Non-pigmented ciliary epithelial cell (primary cell): ENCODE results near the gene LRRC2.
"Not testable (repeated sequence)": the region's sequence is repeated elsewhere in the genome, so short reads cannot be mapped to it uniquely, and the experiment has no call there.

Source experiments
- DNase-seq: peaks from one replicate; pipeline ENCODE4 v3.0.0-alpha.2; 2010; ENCODE audit warnings: low read depth

The LRRC2 gene

GRCh38 chr3:46552538-46552937, 13.6 kb downstream of the LRRC2 start:
- DNase-seq = no peak

GRCh38 chr3:46551615-46552014, 14.5 kb downstream of the LRRC2 start:
- no peak for DNase-seq

GRCh38 chr3:46549989-46550388, 16.1 kb downstream of the LRRC2 start:
- no peak for DNase-seq

DNA sequence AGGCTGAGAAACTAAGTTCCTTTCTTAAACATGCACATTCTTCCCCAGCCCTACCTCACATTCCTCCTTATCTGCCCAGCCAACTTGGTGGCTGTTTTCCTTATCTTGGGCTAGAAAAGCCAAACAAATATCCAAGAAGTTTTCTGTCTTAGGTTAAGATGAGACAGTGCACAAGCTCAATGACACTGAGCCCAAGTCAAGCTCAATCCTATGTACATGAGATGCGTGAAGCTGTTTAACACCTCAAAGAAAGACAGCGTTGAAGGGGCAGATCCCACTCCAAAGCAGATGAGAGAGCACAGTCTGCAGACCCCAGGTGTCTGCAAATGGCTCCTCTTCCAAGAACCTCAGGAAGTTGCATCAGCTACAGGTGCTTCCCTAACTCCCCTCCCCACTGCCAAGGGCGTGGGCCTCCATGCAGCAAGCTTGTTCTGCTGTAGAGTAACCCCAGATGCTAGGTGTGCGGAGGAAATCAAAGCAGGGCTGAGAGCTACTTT, 16.6 kb downstream of the LRRC2 start:
- no peak for DNase-seq

- DNase-seq = not testable (repeated sequence)
These were observed 17.5 kb downstream of the LRRC2 start for GRCh38 chr3:46548611-46549010.

DNA sequence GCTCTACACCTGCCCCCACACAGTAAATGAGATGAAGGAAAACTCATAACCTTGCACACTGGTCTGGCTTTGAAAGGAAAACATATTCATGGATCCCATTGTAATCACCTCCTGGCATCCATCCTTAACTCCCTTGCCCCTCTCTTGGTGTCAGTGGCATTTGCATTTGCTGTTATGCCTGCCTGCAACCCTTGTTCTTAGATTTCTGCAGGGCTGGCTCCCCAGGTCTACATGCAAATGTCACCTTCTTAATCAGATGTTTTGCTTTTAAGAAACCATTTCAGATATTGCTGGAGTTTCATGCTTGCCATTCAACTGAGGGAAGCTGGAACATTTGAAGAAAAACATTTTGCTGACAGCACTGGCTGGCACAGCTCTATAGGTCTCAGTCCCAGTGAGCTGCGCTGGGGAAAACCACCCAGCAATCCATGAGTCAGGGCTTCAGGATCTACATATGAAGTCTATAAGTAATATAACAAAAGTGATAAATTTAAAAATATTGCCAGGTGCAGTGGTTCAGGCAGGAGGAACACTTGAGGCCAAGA, 19.1 kb downstream of the LRRC2 start:
- no peak for DNase-seq

GRCh38 chr3:46545818-46546630, 20.1 kb downstream of the LRRC2 start:
- DNase-seq = no peak

GRCh38 chr3:46544771-46545503, 21.2 kb downstream of the LRRC2 start:
- no peak for DNase-seq

DNA sequence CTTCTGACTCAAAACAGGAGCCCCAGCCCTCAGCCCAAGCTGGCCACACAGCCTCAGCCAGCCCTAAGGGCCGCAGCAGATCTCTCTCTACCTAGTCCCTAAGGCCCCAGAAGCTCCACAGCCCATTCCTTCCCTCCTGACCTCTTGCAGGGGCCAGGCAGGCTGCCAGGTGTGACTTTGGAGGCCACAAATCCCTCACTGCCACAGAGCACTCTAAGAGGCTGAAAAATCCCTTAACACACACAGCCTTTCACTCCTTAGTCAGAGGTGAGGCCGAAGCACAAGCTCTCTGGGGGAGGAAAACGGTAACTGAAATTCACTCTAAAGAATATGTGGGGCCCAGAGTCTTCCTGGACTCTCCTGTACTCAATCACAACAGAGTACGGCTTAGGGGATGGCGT, 23.3 kb downstream of the LRRC2 start:
- no peak for DNase-seq

- DNase-seq = no peak
These were observed 23.8 kb downstream of the LRRC2 start for GRCh38 chr3:46542344-46542743.

DNA sequence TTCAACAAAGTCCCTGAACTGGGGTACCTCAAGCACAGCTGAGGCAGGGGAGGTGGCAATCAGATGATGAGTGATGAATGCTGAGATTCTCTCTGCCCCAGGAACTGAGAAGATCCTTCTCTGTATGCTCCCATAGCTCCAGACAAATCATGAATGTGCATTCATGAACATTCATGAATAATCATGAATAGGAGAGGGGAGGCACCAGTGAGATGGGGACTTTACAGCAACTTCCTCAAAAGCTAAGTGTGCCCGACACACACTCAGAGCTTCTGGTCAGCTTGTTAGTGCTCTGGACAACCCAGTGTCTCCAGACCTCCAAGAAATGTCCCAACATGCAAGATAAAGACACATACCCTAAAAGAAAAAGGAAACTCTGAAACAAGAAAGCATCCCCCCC, 24.3 kb downstream of the LRRC2 start:
- DNase-seq = no peak

- no peak for DNase-seq
These were observed 25.6 kb downstream of the LRRC2 start for GRCh38 chr3:46540550-46540949.

DNA sequence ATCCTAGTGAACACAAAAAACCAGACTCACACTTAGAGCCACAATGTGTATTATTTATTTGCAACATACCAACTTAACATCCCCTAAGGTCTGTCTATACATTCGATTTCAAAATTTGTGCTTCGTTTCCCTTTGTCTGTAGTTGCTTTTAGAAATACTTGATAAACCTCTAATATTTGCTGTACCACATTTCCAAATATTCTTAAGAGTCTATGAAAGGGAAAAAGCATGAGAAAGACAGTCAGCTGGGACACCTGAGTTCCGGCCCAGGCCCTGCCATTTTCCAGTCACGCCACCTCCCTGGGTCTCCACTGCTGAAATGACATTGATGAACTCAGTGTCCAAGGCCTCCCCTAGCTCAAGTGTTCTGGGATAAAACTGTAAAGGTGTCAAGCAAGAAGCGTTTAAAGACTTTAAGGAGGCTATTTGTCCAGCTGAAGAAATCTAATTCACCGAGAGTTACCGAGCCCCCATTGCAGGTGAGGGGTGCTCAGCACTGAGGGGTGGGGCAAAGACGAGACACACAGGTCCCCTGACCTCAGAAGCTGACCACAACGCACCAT, 26.6 kb downstream of the LRRC2 start:
- no peak for DNase-seq

DNA sequence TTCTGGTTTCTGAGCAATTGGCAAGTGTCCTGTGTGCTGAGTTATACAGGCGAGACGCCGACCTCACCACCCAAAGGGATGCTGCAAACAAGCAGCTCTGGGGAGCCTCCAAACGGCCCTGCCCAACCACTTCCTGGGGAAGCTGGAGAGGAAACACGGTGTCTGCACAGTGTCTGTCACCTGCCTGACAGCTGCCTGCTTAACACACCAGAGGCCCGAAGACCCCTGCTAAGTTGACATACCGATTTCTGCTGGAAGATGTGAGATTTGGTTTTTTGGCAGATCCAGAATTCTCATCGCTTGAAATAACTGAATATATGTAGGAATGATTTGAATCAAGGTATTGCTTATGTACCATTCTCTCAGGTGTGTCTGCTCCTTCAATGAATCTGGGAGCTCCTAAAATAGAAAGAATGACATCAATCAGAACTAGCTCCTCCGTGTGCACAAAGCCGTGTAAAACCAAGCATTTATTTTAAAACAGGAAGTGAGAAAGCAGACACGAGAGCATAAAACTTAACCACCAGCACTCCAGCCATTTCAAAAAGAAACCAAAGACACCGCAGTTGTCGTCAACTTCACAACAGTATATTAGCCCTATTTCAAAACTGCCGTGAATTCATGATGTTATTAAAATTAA, 27.2 kb downstream of the LRRC2 start:
- no peak for DNase-seq

DNA sequence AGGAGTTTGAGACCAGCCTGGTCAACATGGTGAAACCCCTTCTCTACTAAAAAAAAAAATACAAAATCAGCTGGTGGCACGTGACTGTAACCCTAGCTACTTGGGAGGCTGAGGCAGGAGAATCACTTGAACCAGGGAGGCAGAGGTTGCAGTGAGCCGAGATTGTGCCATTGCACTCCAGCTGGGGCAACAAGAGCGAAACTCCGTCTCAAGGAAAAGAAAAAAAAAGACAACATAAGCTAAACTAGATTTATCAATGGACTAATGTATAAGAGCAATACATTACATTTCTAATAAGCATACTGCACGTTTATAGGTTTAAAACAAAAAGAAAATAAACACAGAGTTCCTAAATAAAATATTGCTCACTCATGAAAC, 27.7 kb downstream of the LRRC2 start:
- not testable (repeated sequence) for DNase-seq

DNA sequence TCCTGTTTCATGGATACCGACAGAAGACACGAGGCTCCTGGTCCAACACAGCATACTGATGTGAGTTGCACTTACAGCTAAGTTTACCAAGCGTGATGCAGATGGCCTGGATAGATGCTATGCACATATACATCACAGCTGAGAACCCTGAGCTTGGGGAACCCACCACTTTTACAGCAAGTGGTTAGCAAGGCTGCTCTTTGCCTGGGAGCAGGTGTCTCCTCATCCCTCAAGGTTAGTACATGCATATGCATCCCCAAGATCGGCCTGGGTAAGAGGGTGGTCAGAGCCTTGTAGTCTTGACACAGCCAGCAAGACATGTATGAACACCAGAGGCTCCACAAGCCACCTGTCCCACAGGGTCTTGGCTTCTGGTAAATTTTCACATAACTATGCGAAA, 28.3 kb downstream of the LRRC2 start:
- no peak for DNase-seq

- DNase-seq = no peak
These were observed 28.8 kb downstream of the LRRC2 start for GRCh38 chr3:46537316-46537715.

DNA sequence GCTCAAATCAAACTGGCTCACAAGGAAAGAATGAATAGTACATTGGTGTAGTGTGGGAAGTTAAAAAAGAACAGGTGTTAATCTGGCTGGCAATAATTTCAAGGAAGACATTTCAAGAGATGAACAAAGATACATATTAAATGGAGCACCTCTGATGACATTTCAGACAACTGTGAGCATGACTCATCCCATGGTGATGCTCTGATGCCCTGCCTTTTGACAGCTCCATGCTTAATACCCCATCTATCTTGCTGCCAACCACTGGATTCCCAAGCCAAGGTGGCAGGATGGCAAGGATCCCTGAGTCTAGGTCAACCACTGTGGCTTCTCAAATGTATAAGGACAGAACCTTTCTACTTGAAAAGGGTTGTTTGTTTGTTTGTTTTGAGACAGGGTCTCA, 29.3 kb downstream of the LRRC2 start:
- DNase-seq = no peak

- DNase-seq = no peak
These were observed 30.4 kb downstream of the LRRC2 start for GRCh38 chr3:46535746-46536145.

DNA sequence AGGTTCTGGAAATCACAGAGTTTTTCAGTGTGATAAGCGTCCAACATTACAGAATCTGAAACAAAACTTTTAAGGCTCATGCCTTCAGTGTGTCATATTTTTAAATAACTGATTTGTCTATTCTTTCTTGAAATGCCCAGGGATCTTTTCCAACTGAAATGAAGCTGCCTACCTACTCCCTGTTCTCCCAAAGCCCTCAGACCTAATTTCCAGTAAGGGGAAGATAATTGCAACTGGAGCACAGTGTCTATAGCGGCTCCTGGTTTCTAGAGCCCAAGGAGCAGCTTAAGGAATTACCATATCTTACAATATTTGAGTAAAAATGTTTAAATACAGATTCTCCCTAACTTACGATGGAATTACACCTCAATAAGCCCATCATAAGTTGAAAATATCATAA, 33.0 kb downstream of the LRRC2 start:
- no peak for DNase-seq

GRCh38 chr3:46527239-46527638, 38.9 kb downstream of the LRRC2 start:
- DNase-seq = no peak

DNA sequence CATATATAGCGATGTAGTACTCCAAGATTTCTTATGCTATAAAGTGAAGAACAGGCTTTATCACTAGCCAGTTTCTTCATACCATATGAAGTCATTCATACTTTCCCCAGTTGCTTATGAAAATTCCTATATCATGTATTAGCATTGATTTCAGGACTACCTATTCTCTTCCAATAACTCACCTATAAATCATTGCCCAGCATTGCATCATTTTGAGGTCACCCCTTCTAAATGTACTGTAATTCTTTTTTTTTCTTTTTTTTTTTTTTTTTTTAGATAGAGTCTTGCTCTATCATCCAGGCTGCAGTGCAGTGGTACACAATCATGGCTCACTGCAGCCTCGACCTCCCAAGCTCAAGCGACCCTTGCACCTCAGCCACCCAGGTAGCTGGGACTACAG, 41.3 kb downstream of the LRRC2 start:
- DNase-seq = no peak
